ENCODE data around the gene LNX1. TPM values are rescaled to one million over a fixed set of nuclear protein-coding genes. Genes with fewer than 3 reads are reported as not detected.

The LNX1 gene
- total RNA-seq, 1 experiment from 2014 or later, result 3.3 TPM

DNA sequence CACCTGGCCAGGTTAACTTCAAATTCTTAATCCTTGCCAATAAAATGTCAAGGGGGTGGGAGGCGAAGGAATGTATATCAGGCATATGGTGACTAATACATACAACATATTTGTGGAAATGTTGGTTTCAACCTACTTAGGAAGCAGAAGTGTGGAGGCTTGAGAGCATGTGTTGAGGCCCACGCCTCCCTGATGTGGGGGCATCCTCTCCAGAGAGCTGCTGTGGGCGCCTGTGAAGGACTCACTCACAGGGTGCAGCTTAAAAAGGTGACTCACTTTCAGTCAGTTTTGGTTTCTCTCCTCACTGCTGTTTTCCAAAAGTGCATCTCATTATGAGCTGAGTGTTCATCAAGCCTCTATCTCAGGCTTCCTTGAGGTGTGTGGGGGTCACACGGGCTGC, 27.5 kb downstream of the LNX1 start:
- no TSS peak for BruUV-seq (replicated peaks)
- intact Hi-C loops (cut with micrococcal nuclease), result no loop called here
- H3K9me3 ChIP-seq (ENCODE audit: control insufficient read depth in 1 of 2, insufficient read depth in 1 of 2, low read depth in 1 of 2, low read length in 2 of 2), result no peaks in the 10 kb centered on the region
- CTCF ChIA-PET, result no interaction called here
- H4K20me1 ChIP-seq (ENCODE audit: insufficient read depth), result no peaks in the 10 kb centered on the region
- POLR2A ChIA-PET, result no interaction called here
- no peak for TF ChIP-seq EGR1 (IDR thresholded peaks at IDR 0.05; ENCODE audit: low read depth)
- no peak for TF ChIP-seq RAD21 (IDR thresholded peaks at IDR 0.05; ENCODE audit: low read depth)
- no peak for TF ChIP-seq POLR2A (IDR thresholded peaks at IDR 0.05; ENCODE audit: borderline replicate concordance, extremely low read depth, insufficient read depth, insufficient read length)
- TF ChIP-seq SRF (IDR thresholded peaks at IDR 0.05; ENCODE audit: low read depth), result no peak
- no peak for TF ChIP-seq FOSL1 (IDR thresholded peaks at IDR 0.05; ENCODE audit: low read depth)
- TF ChIP-seq, protein P1, sequence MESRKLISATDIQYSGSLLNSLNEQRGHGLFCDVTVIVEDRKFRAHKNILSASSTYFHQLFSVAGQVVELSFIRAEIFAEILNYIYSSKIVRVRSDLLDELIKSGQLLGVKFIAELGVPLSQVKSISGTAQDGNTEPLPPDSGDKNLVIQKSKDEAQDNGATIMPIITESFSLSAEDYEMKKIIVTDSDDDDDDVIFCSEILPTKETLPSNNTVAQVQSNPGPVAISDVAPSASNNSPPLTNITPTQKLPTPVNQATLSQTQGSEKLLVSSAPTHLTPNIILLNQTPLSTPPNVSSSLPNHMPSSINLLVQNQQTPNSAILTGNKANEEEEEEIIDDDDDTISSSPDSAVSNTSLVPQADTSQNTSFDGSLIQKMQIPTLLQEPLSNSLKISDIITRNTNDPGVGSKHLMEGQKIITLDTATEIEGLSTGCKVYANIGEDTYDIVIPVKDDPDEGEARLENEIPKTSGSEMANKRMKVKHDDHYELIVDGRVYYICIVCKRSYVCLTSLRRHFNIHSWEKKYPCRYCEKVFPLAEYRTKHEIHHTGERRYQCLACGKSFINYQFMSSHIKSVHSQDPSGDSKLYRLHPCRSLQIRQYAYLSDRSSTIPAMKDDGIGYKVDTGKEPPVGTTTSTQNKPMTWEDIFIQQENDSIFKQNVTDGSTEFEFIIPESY (IDR thresholded peaks at IDR 0.05; ENCODE audit: extremely low read depth, insufficient replicate concordance, low read length), result no peak
- TF ChIP-seq, protein P2, sequence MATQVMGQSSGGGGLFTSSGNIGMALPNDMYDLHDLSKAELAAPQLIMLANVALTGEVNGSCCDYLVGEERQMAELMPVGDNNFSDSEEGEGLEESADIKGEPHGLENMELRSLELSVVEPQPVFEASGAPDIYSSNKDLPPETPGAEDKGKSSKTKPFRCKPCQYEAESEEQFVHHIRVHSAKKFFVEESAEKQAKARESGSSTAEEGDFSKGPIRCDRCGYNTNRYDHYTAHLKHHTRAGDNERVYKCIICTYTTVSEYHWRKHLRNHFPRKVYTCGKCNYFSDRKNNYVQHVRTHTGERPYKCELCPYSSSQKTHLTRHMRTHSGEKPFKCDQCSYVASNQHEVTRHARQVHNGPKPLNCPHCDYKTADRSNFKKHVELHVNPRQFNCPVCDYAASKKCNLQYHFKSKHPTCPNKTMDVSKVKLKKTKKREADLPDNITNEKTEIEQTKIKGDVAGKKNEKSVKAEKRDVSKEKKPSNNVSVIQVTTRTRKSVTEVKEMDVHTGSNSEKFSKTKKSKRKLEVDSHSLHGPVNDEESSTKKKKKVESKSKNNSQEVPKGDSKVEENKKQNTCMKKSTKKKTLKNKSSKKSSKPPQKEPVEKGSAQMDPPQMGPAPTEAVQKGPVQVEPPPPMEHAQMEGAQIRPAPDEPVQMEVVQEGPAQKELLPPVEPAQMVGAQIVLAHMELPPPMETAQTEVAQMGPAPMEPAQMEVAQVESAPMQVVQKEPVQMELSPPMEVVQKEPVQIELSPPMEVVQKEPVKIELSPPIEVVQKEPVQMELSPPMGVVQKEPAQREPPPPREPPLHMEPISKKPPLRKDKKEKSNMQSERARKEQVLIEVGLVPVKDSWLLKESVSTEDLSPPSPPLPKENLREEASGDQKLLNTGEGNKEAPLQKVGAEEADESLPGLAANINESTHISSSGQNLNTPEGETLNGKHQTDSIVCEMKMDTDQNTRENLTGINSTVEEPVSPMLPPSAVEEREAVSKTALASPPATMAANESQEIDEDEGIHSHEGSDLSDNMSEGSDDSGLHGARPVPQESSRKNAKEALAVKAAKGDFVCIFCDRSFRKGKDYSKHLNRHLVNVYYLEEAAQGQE (IDR thresholded peaks at IDR 0.05; ENCODE audit: low read depth), result no peak
- TF ChIP-seq, protein P3, sequence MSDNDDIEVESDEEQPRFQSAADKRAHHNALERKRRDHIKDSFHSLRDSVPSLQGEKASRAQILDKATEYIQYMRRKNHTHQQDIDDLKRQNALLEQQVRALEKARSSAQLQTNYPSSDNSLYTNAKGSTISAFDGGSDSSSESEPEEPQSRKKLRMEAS (IDR thresholded peaks at IDR 0.05), result no peak
- TF ChIP-seq ZFX (IDR thresholded peaks at IDR 0.05), result no peak
- TF ChIP-seq ZNF274 (IDR thresholded peaks at IDR 0.05; ENCODE audit: low read depth, low read length), result no peak
- H3K4me2 ChIP-seq (ENCODE audit: low read length), result no peak overlapping the region
- no peak overlapping the region for H3K9ac ChIP-seq (ENCODE audit: low read length)
- H2AFZ ChIP-seq (ENCODE audit: low read depth, low read length, poor library complexity, severe bottlenecking), result no peak overlapping the region
- no peak overlapping the region for H3K4me3 ChIP-seq (replicated peaks in 1 of 2; ENCODE audit: low read depth in 1 of 2, low read length in 2 of 2)
- DNase-seq (ENCODE audit: low read depth, low spot score) (no peak), ATAC-seq (no peak)
- no peaks in the 10 kb centered on the region for H3K36me3 ChIP-seq (ENCODE audit: control insufficient read depth in 1 of 2, insufficient read depth in 2 of 2, low read length in 2 of 2)
- no peak overlapping the region for H3K27ac ChIP-seq (ENCODE audit: low read depth, low read length)
- H3K27me3 ChIP-seq (ENCODE audit: insufficient read depth, low read length), result no peaks in the 10 kb centered on the region
- RAD21 ChIA-PET (ENCODE audit: low non-redundant PET in 1 of 2, low total read pairs in 2 of 2, uncharacterized antibody in 2 of 2, unreplicated experiment in 2 of 2), result no interaction called here
- H3K9me2 ChIP-seq (ENCODE audit: insufficient read depth), result no peaks in the 10 kb centered on the region
- no peaks in the 10 kb centered on the region for H3K79me2 ChIP-seq (ENCODE audit: insufficient read depth, low read length)
- no peaks in the 10 kb centered on the region for H3K4me1 ChIP-seq (ENCODE audit: control insufficient read depth in 1 of 2, insufficient read depth in 2 of 2, low read length in 2 of 2)

Data from HCT116 (cell line).